ENCODE results near the gene C21orf58. TPM values are rescaled to one million over a fixed set of nuclear protein-coding genes. Genes with fewer than 3 reads are reported as not detected.

The C21orf58 gene
- total RNA-seq, 4 donors from 2014 or later: 0.13 to 2.8 (median 1.2) TPM

- no peak overlapping the region for H3K4me3 ChIP-seq
- H3K27me3 ChIP-seq: no peaks in the 10 kb centered on the region
- ATAC-seq: no peak
- no peak overlapping the region for H3K27ac ChIP-seq
- peaks cover 0 to 99% of the 10 kb centered on the region in 2 donors for H3K36me3 ChIP-seq
- H3K4me1 ChIP-seq: no peaks in the 10 kb centered on the region
- 45 to 87% methylated on average over 2 to 3 of the region's 26 CpGs for WGBS, 2 donors (ENCODE audit: low coverage in 1 of 2)
- H3K9me3 ChIP-seq: no peaks in the 10 kb centered on the region
- TF ChIP-seq POLR2AphosphoS5 (IDR thresholded peaks at IDR 0.05): no peak
- no peak for TF ChIP-seq POLR2A (IDR thresholded peaks at IDR 0.05)
- no peak for TF ChIP-seq CTCF (IDR thresholded peaks at IDR 0.05)
- TF ChIP-seq EP300 (IDR thresholded peaks at IDR 0.05): no peak
These were observed 57.7 kb downstream of the C21orf58 start for GRCh38 chr21:46265736-46266525.

- no peaks in the 10 kb centered on the region for H3K27me3 ChIP-seq
These were observed 59.0 kb downstream of the C21orf58 start for GRCh38 chr21:46264690-46265144.

GRCh38 chr21:46264046-46264689 is 59.5 kb downstream of the C21orf58 start:
- no peaks in the 10 kb centered on the region for H3K4me1 ChIP-seq
- no peak overlapping the region for H3K27ac ChIP-seq
- H3K27me3 ChIP-seq: no peaks in the 10 kb centered on the region
- no peak overlapping the region for H3K4me3 ChIP-seq
- WGBS, 2 donors (ENCODE audit: low coverage in 1 of 2): 96 to 100% methylated on average over 3 to 4 of the region's 22 CpGs
- no peak for TF ChIP-seq POLR2AphosphoS5 (IDR thresholded peaks at IDR 0.05)
- no peak for TF ChIP-seq POLR2A (IDR thresholded peaks at IDR 0.05)
- no peak for TF ChIP-seq EP300 (IDR thresholded peaks at IDR 0.05)
- no peak for TF ChIP-seq CTCF (IDR thresholded peaks at IDR 0.05)
- H3K36me3 ChIP-seq: peaks cover 0 to 99% of the 10 kb centered on the region in 2 donors
- no peak for ATAC-seq
- no peaks in the 10 kb centered on the region for H3K9me3 ChIP-seq

More at GRCh38 chr21:46264690-46265144, 59.0 kb downstream of the C21orf58 start:
- peaks cover 0 to 99% of the 10 kb centered on the region in 2 donors for H3K36me3 ChIP-seq
- H3K4me3 ChIP-seq: no peak overlapping the region
- no peak for ATAC-seq
- WGBS, 2 donors (ENCODE audit: low coverage in 1 of 2): 88% methylated on average over 3 of the region's 13 CpGs; no CpG with 5 or more reads in 1 of the 2 donors
- no peaks in the 10 kb centered on the region for H3K4me1 ChIP-seq
- no peak for TF ChIP-seq POLR2AphosphoS5 (IDR thresholded peaks at IDR 0.05)
- no peak for TF ChIP-seq POLR2A (IDR thresholded peaks at IDR 0.05)
- no peak for TF ChIP-seq EP300 (IDR thresholded peaks at IDR 0.05)
- no peak for TF ChIP-seq CTCF (IDR thresholded peaks at IDR 0.05)
- H3K27ac ChIP-seq: no peak overlapping the region
- no peaks in the 10 kb centered on the region for H3K9me3 ChIP-seq

GRCh38 chr21:46256501-46256994 is 67.1 kb downstream of the C21orf58 start:
- Histone ChIP-seq H3K4me1 (no peaks in the 10 kb centered on the region), H3K27me3 (no peaks in the 10 kb centered on the region), H3K36me3 (peaks cover 0 to 100% of the 10 kb centered on the region in 2 donors), H3K9me3 (no peaks in the 10 kb centered on the region), H3K4me3 (no peak overlapping the region), H3K27ac (no peak overlapping the region)
- TF ChIP-seq POLR2A (IDR thresholded peaks at IDR 0.05): no peak
- no peak for TF ChIP-seq CTCF (IDR thresholded peaks at IDR 0.05)
- TF ChIP-seq EP300 (IDR thresholded peaks at IDR 0.05): no peak
- no peak for TF ChIP-seq POLR2AphosphoS5 (IDR thresholded peaks at IDR 0.05)
- 84% methylated on average over 5 of the region's 18 CpGs; no CpG with 5 or more reads in 1 of the 2 donors for WGBS, 2 donors (ENCODE audit: low coverage in 1 of 2)
- ATAC-seq: no peak
